ENCODE measurements around the gene TRIM7.
"Not testable (repeated sequence)": the region's sequence is repeated elsewhere in the genome, so short reads cannot be mapped to it uniquely, and the experiment has no call there.

Gene TRIM7

GRCh38 chr5:181156758-181157157 lies 48.2 kb downstream of the TRIM7 start:
- in situ Hi-C loops (cut with HindIII; ENCODE audit: low sequenced_read_pairs) = no loop called here

DNA sequence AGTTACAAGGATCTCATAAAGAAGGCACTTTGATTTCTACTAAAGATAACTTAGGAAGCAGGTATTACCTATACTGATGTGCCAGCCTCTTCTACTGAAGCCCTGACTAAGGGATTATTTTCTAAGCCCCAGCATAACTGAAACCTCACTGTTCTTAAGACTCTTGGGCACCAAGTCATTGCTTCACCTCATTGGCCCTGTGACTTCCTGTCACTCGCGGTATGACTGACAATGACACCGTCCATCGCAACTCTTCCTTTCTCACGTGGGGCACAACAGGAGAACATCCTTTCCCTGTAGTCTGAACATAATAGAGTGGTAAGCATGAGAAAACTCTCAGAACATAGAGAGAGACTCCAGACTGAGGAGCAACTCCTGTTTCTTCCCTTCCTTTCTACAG lies 51.2 kb downstream of the TRIM7 start:
- in situ Hi-C loops (cut with HindIII; ENCODE audit: low sequenced_read_pairs) = no loop called here

- in situ Hi-C loops (cut with HindIII; ENCODE audit: low sequenced_read_pairs) = no loop called here
These were observed 52.6 kb downstream of the TRIM7 start for GRCh38 chr5:181152406-181152805.

DNA sequence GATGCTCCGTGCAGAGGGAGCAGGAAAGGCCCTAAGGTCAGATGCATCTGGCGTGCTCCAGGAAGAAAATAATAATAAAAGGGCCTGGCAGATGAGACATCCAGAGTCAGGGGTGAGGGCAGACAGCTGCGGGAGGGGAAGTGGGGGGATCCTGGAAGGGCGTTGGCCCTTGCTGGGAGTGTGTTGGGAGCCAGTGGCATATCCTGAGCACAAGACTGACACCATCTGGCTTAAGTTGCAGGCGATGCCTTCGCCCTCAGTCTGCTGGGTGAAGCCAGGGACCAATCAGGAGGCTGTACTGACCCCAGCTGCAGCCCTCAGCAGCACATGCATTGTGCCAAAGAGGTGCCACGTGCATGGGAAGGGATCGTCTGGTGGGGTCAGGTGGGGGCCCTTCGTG lies 53.9 kb downstream of the TRIM7 start:
- in situ Hi-C loops (cut with HindIII; ENCODE audit: low sequenced_read_pairs) = no loop called here

DNA sequence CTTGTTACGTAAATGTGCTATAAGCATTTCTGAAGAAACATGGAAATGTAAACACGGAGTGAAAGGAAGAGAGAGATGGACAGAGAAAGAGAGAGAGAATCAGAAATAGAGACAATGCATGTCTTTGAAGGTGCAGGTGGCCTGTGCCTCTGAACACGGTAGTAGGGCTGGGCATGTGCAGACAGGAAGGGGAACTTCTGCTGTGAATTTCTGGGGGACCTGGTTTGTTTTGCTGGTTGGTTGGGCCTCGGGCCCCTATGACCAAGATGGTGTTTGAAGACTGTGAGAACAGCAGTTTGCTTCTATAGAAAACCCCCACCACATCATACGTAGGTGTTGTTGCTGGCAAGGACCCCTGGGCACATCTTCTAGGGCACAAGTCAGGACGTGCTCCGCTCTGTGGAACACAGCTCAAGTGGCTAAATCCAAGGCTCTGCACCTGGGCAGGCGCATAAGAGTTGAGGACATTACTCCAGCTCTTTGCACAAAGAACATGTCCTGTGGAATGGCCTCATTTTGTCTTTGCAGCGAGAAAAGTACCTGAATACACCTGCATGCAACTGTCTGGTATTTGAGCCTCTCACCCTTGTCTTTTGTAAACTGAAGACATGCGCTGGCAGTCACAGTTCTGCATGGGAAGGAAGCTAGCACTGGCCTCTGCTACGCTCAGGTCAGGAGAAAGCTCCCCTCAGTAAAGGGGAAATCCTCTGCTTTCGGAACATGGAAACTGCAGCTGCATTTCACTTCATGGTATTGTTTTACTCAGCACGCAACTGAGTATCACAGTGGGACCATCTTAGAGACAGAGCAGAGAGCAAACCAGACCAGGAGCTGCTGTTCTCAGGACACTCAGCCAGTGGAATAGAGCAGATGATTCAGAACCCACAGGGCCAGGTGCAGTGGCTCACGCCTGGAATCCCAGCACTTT lies 54.9 kb downstream of the TRIM7 start:
- in situ Hi-C loops (cut with HindIII; ENCODE audit: low sequenced_read_pairs) = no loop called here

DNA sequence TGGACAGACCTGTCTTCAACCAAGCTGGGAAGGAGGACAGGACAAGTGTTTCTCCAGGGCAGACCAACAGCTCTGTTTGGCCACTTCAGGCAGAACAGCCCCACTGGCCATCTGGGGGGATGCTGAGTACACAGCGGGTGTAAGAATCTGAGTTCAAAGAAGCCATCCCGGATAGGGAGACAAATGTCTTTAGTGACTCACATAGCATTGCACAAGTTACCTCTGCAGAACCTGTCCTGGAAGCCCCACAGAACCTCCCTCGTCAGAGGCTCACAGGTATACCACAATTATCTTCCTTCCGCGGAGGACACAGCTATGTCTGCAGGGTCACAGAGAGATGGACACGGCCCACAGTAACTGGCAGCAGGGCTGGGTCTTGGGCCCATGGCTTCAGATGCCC lies 55.6 kb downstream of the TRIM7 start:
- in situ Hi-C loops (cut with HindIII; ENCODE audit: low sequenced_read_pairs) = no loop called here

DNA sequence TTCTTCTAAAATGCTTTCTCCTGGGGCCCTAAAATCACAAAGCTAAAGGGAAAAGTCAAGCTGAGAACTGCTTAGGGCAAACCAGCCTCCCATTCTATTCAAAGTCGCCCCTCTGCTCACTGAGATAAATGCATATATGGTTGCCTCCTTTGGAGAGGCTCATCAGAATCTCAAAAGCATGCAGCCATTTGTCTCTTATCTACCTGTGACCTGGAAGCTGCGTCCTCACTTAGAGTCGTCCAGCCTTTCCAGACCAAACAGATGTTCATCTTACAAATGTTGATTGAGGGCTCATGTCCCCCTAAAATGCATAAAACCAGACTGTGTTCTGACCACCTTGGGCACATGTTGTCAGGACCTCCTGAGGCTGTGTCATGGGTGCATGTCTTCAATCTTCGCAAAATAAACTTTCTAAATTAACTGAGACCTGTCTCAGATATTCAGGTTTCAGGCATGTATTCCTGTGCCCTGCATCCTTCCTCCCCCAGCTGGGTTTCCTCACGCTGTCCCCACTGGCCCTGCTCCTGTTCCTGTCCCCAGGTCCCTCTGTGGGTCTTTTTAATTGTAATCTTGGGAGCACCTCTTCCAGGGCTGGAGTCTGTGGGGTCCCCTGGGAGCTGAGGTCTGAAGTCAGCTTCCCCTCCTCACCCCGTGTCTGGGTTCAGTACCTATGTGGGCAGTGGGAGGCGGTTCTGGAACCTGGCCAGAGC lies 57.9 kb downstream of the TRIM7 start, which contains the start of gene OR2V2:
Gene OR2V2, plus strand, starts transcription at position 660 of the 710 bp plus-strand sequence. CDS start 7,357 bp downstream, outside the sequence.
- in situ Hi-C loops (cut with HindIII; ENCODE audit: low sequenced_read_pairs) = not testable (repeated sequence)

GRCh38 chr5:181145133-181145532 lies 59.9 kb downstream of the TRIM7 start:
- in situ Hi-C loops (cut with HindIII; ENCODE audit: low sequenced_read_pairs) = no loop called here
